ENCODE data around the gene IL17F.

The IL17F gene

DNA sequence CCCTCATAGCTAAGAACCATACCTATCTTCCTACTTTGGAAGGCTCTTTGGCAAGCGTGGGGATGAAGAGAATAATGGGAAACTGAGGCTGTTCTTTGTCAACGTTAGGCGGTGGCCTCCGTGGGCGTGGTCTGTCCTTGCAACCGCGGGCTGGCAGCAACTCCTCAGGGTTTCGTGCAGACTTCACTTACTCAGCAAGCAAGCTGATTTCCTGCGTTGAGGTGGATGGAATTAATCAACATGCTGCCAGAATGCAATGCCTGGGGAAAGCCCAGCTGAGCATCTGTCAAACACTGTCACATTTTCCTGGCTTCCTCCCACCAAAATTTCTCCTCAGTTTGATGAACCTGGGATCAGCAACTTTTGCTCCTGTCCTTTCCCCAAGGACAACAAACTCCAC lies 9.2 kb upstream of the IL17F start:
- TF ChIP-seq, protein P1, sequence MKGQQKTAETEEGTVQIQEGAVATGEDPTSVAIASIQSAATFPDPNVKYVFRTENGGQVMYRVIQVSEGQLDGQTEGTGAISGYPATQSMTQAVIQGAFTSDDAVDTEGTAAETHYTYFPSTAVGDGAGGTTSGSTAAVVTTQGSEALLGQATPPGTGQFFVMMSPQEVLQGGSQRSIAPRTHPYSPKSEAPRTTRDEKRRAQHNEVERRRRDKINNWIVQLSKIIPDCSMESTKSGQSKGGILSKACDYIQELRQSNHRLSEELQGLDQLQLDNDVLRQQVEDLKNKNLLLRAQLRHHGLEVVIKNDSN (IDR thresholded peaks at IDR 0.05) = no peak
- TF ChIP-seq YY1 (IDR thresholded peaks at IDR 0.05; ENCODE audit: low read depth) (no peak), CREB1 (IDR thresholded peaks at IDR 0.05; ENCODE audit: low read depth) (no peak), TCF12 (IDR thresholded peaks at IDR 0.05; ENCODE audit: low read depth) (no peak), CEBPB (IDR thresholded peaks at IDR 0.05) (no peak), TAF1 (IDR thresholded peaks at IDR 0.05; ENCODE audit: low read depth) (no peak), EP300 (IDR thresholded peaks at IDR 0.05; ENCODE audit: borderline replicate concordance) (no peak), RAD21 (IDR thresholded peaks at IDR 0.05; ENCODE audit: low read depth) (no peak), NFIC (IDR thresholded peaks at IDR 0.05) (no peak), TEAD4 (IDR thresholded peaks at IDR 0.05) (no peak), FOXM1 (IDR thresholded peaks at IDR 0.05; ENCODE audit: borderline replicate concordance, low read depth) (no peak), EGR1 (IDR thresholded peaks at IDR 0.05) (no peak)
- TF ChIP-seq, protein P2, sequence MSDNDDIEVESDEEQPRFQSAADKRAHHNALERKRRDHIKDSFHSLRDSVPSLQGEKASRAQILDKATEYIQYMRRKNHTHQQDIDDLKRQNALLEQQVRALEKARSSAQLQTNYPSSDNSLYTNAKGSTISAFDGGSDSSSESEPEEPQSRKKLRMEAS (IDR thresholded peaks at IDR 0.05) = no peak
- TF ChIP-seq, protein P3, sequence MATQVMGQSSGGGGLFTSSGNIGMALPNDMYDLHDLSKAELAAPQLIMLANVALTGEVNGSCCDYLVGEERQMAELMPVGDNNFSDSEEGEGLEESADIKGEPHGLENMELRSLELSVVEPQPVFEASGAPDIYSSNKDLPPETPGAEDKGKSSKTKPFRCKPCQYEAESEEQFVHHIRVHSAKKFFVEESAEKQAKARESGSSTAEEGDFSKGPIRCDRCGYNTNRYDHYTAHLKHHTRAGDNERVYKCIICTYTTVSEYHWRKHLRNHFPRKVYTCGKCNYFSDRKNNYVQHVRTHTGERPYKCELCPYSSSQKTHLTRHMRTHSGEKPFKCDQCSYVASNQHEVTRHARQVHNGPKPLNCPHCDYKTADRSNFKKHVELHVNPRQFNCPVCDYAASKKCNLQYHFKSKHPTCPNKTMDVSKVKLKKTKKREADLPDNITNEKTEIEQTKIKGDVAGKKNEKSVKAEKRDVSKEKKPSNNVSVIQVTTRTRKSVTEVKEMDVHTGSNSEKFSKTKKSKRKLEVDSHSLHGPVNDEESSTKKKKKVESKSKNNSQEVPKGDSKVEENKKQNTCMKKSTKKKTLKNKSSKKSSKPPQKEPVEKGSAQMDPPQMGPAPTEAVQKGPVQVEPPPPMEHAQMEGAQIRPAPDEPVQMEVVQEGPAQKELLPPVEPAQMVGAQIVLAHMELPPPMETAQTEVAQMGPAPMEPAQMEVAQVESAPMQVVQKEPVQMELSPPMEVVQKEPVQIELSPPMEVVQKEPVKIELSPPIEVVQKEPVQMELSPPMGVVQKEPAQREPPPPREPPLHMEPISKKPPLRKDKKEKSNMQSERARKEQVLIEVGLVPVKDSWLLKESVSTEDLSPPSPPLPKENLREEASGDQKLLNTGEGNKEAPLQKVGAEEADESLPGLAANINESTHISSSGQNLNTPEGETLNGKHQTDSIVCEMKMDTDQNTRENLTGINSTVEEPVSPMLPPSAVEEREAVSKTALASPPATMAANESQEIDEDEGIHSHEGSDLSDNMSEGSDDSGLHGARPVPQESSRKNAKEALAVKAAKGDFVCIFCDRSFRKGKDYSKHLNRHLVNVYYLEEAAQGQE (IDR thresholded peaks at IDR 0.05; ENCODE audit: low read depth) = no peak

DNA sequence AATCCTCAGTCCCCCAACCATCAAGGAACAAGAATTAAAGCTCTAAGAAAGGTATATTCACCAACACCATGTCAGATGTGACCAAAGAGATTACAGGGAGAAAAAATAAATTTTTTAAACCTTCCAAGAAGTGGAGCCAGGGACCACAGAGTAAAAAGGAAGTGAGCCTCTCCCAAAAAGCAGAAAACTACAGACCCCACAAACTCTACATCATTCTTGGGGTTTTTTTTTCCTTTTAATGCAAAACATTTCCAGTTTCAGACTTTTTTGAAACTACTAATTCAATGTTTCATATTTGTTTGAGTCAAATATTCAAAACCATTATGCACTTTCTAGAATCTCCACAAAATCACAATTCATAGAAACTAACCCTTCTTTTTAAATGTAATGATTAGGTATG lies 6.8 kb upstream of the IL17F start:
- TF ChIP-seq CREB1 (IDR thresholded peaks at IDR 0.05; ENCODE audit: low read depth) = no peak
- TF ChIP-seq EP300 (IDR thresholded peaks at IDR 0.05; ENCODE audit: borderline replicate concordance) = no peak
- TF ChIP-seq NFIC (IDR thresholded peaks at IDR 0.05) = no peak
- no peak for TF ChIP-seq RAD21 (IDR thresholded peaks at IDR 0.05; ENCODE audit: low read depth)
- no peak for TF ChIP-seq EGR1 (IDR thresholded peaks at IDR 0.05)
- no peak for TF ChIP-seq TEAD4 (IDR thresholded peaks at IDR 0.05)
- TF ChIP-seq TCF12 (IDR thresholded peaks at IDR 0.05; ENCODE audit: low read depth) = no peak
- no peak for TF ChIP-seq FOXM1 (IDR thresholded peaks at IDR 0.05; ENCODE audit: borderline replicate concordance, low read depth)
- TF ChIP-seq, protein P2 (IDR thresholded peaks at IDR 0.05) = no peak
- TF ChIP-seq CEBPB (IDR thresholded peaks at IDR 0.05) = no peak
- TF ChIP-seq ZBTB7A (IDR thresholded peaks at IDR 0.05; ENCODE audit: low read depth) = no peak
- TF ChIP-seq, protein P3 (IDR thresholded peaks at IDR 0.05; ENCODE audit: low read depth) = no peak

DNA sequence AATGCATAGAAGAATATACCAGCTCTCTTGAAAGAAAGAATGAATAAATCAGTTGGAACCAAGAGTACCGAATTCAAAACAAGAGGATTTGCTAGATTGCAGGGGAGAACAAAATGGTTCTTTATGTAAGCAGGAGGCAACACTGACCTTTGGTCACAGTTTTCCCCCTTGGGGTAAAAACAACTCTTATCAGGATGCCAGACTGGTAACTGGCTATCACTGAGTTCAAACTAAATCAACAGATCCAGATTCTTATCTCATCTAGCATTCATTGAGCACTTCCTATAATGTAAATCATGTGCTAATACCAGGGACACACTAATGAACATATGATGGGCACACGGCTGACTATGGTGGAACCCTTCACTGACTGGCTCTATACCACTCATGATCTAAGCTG lies 4.8 kb upstream of the IL17F start:
- TF ChIP-seq CEBPB (IDR thresholded peaks at IDR 0.05) = no peak
- TF ChIP-seq, protein P1 (IDR thresholded peaks at IDR 0.05) = no peak
- no peak for TF ChIP-seq TCF12 (IDR thresholded peaks at IDR 0.05; ENCODE audit: low read depth)
- TF ChIP-seq NFIC (IDR thresholded peaks at IDR 0.05) = no peak
- no peak for TF ChIP-seq TAF1 (IDR thresholded peaks at IDR 0.05; ENCODE audit: low read depth)
- TF ChIP-seq EGR1 (IDR thresholded peaks at IDR 0.05) = no peak
- no peak for TF ChIP-seq YY1 (IDR thresholded peaks at IDR 0.05; ENCODE audit: low read depth)
- TF ChIP-seq, protein P3 (IDR thresholded peaks at IDR 0.05; ENCODE audit: low read depth) = no peak
- no peak for TF ChIP-seq RAD21 (IDR thresholded peaks at IDR 0.05; ENCODE audit: low read depth)
- no peak for TF ChIP-seq TEAD4 (IDR thresholded peaks at IDR 0.05)
- TF ChIP-seq ZBTB7A (IDR thresholded peaks at IDR 0.05; ENCODE audit: low read depth) = no peak
- no peak for TF ChIP-seq CREB1 (IDR thresholded peaks at IDR 0.05; ENCODE audit: low read depth)
- TF ChIP-seq EP300 (IDR thresholded peaks at IDR 0.05; ENCODE audit: borderline replicate concordance) = no peak
- TF ChIP-seq FOXM1 (IDR thresholded peaks at IDR 0.05; ENCODE audit: borderline replicate concordance, low read depth) = no peak
- TF ChIP-seq, protein P2 (IDR thresholded peaks at IDR 0.05) = no peak

DNA sequence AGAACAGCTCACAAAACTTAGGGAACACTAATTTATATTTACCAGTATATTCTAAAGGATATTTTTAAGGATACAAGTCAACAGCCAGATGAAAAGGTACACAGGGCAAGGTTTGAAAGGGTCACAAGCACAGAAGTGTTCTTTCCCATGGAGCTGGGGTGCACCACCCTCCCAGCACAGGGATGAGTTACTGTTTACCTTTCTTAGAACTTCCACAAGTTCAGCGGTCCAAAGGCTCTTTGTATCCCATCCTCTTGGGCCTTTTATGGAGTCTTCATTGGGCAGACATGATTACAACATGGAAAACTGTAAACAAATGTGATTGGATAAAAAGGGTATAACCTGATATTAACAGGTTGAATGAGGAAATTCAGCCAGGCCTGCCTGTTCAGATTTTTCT lies 1.1 kb upstream of the IL17F start:
- TF ChIP-seq CEBPB (IDR thresholded peaks at IDR 0.05) = no peak
- TF ChIP-seq NFIC (IDR thresholded peaks at IDR 0.05) = no peak
- no peak for TF ChIP-seq EGR1 (IDR thresholded peaks at IDR 0.05)
- no peak for TF ChIP-seq TEAD4 (IDR thresholded peaks at IDR 0.05)
- no peak for TF ChIP-seq YY1 (IDR thresholded peaks at IDR 0.05; ENCODE audit: low read depth)
- no peak for TF ChIP-seq RAD21 (IDR thresholded peaks at IDR 0.05; ENCODE audit: low read depth)
- no peak for TF ChIP-seq EP300 (IDR thresholded peaks at IDR 0.05; ENCODE audit: borderline replicate concordance)
